HL-60 (cell line): ENCODE results near the gene SLC22A2.

ENCODE experiments used
- DNase-seq, 2 experiments: peaks; one replicate each; pipeline ENCODE4 v3.0.0-alpha.2; 2010 to 2020; ENCODE audit warnings: low read depth in 1 of 2, low spot score in 1 of 2
- H3K27ac ChIP-seq: fragments of 250-450 bp; sonication (Bioruptor Pico); replicated peaks from 2 replicates; pipeline ENCODE4 v1.5.1; 2020; ENCODE audit warnings: mild to moderate bottlenecking, moderate library complexity
- H3K27me3 ChIP-seq: fragments of 250-450 bp; sonication (Bioruptor Pico); 2 replicates; pipeline ENCODE4 v1.5.1; 2021; ENCODE audit warnings: mild to moderate bottlenecking, moderate library complexity; ENCODE audit not compliant: insufficient read depth, poor library complexity, severe bottlenecking
- H3K4me3 ChIP-seq: replicated peaks from 2 replicates; pipeline ENCODE4 v1.5.1; 2011; ENCODE audit warnings: mild to moderate bottlenecking, control low read depth, low read length; ENCODE audit not compliant: insufficient read depth
- CTCF ChIP-seq: IDR thresholded peaks from one replicate; pipeline ENCODE4 v1.5.1; 2011; ENCODE audit warnings: low read length, control low read depth, inconsistent platforms; ENCODE audit not compliant: insufficient read depth
- GABPA ChIP-seq: IDR thresholded peaks from 2 replicates; pipeline ENCODE4 v1.6.1; 2012; ENCODE audit warnings: low read depth
- POLR2AphosphoS5 ChIP-seq: IDR thresholded peaks from 2 replicates; pipeline ENCODE4 v1.6.1; 2012; ENCODE audit warnings: low read depth
- REST ChIP-seq: IDR thresholded peaks from 2 replicates; pipeline ENCODE4 v1.6.1; 2012; ENCODE audit warnings: low read depth; ENCODE audit not compliant: insufficient replicate concordance
- SPI1 ChIP-seq: IDR thresholded peaks from 2 replicates; pipeline ENCODE4 v1.6.1; 2012; ENCODE audit warnings: low read depth, mild to moderate bottlenecking, borderline replicate concordance

The SLC22A2 gene

GRCh38 chr6:160221918-160222317 lies 36.7 kb downstream of the SLC22A2 start:
- H3K27ac ChIP-seq = no peak overlapping the region
- no peak for TF ChIP-seq REST
- TF ChIP-seq SPI1 = no peak
- TF ChIP-seq CTCF = no peak
- no peak for TF ChIP-seq POLR2AphosphoS5
- TF ChIP-seq GABPA = no peak
- H3K27me3 ChIP-seq = peaks cover 5% of the 10 kb centered on the region
- H3K4me3 ChIP-seq = no peak overlapping the region
- DNase-seq = no peak

DNA sequence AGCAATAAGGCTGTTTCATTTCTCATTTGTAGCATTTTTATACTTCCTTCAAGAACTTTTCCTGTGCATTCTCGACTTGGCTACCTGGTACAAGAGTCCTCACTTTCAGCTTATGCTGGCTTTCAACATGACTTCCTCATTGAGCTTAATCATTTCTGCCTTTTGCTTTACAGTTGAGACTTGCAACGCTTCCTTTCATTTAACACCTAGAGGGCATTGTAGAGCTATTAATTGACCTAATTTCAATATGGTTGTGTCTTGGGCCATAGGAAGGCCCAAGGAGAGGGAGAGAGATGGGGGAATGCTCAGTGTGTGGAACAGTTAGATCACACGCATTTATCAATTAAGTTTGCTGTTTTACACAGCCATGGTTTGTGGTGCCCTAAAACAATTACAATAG lies 37.2 kb downstream of the SLC22A2 start:
- TF ChIP-seq POLR2AphosphoS5 = no peak
- peak; percentile 54; the same call in 1 of the 2 replicates for TF ChIP-seq SPI1
- DNase-seq = peak; percentile 2 to 28
- no peak overlapping the region for H3K27ac ChIP-seq
- H3K4me3 ChIP-seq = no peak overlapping the region
- peaks cover 5% of the 10 kb centered on the region for H3K27me3 ChIP-seq

DNA sequence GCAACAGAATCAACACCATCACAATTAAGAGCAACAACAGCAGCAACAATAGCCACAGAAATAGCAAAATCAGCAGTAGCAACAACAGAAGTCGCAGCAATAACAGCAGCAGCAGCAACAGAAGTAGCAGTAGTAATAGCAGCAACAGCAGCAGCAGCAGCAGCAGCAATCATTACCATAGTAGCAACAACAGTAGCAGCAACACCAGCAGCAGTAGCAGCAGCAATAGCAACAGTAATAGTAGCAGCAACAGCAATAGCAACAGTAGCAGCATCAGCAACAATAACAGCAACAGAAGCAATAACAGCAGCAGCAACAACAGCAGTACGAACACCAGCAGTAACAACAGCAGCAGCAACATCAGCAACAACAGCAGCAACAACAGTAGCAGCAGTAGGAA lies 39.8 kb downstream of the SLC22A2 start:
- DNase-seq = no peak
- no peak overlapping the region for H3K27ac ChIP-seq
- H3K27me3 ChIP-seq = no peaks in the 10 kb centered on the region
- no peak overlapping the region for H3K4me3 ChIP-seq
- TF ChIP-seq GABPA (no peak), POLR2AphosphoS5 (no peak), REST (no peak), CTCF (no peak), SPI1 (no peak)

DNA sequence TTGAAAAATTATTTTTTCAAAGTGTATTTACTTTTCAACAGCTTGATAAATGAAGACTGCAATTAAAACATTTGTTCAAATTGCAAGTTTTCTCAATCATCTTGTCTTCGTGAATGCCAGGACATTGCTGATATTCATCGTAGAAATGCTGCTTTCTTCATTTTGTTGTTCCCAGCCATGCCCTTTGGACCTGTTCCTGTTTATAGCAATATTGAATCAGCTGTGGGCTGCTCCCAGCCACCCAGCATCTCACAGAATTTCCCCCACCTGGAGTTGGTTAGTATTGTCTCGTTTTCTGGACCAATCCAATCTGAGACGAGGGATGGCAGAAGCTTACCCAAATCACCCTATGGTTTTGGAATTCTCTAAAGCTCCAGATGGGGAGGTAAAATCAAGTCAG lies 40.8 kb downstream of the SLC22A2 start:
- H3K27me3 ChIP-seq = no peaks in the 10 kb centered on the region
- H3K27ac ChIP-seq = no peak overlapping the region
- DNase-seq = no peak
- no peak for TF ChIP-seq GABPA
- TF ChIP-seq CTCF = no peak
- no peak for TF ChIP-seq POLR2AphosphoS5
- no peak for TF ChIP-seq SPI1
- no peak for TF ChIP-seq REST
- no peak overlapping the region for H3K4me3 ChIP-seq
